NCI-H2227 (cell line): ENCODE measurements around the gene CARD11.
"Not testable (repeated sequence)": the region's sequence is repeated elsewhere in the genome, so short reads cannot be mapped to it uniquely, and the experiment has no call there.

Experiments used
- DNase-seq: peaks from one replicate; lab custom pipeline; 2025; ENCODE audit not compliant: unreplicated experiment; lab: John Stamatoyannopoulos, UW

The CARD11 gene

DNA sequence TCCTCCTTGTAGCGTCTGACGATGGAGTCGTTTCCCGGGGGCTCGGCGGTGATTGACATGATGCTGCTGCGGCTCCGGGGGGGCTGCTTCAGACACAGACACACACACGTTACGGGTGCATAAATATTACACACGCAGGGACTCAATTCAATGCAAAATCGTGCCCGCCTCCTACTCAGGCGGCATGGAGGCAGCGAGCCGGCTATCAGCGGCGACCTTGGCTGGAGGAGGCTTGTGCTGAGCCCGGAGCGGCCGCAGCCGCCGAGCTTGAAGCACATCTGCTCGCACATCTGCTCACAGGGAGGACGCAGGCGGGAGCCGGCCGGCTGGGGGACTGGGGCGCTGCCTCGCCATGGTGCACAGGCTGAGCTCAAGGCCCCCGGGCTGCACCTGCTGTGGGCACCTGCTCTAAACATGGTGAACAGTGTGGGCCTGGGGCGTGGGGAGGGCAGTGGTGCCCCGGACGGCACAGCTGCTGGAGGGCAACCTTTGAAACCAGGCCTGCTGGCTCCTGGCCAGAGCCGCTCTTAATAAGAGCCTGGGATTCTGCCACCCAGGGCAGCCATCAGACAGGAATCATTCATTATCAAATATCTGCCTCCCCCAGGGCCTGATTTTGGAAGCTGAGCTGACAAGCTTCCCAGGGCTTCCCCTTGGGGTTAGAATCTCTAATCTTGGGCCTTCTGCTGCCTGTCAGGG lies 114.9 kb downstream of the CARD11 start:
- peak; percentile 48 for DNase-seq

DNA sequence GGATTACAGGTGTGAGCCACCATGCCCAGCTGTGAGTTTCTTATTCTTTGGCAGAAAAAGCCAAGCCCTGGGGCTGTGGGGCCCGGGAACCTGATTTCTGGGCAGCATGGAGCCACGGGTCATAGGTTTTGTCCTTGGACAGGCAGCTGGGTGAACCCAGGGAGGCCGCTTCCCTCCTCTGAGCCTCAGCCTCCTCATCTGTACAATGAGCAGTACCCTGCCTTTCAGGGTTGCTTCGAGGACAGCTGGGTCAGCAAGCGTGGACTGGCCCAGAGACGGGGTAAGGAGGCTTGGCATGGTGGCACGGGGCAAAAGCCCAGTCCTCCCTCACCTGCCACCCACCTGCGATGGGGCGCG lies 115.4 kb downstream of the CARD11 start:
- DNase-seq = no peak

DNA sequence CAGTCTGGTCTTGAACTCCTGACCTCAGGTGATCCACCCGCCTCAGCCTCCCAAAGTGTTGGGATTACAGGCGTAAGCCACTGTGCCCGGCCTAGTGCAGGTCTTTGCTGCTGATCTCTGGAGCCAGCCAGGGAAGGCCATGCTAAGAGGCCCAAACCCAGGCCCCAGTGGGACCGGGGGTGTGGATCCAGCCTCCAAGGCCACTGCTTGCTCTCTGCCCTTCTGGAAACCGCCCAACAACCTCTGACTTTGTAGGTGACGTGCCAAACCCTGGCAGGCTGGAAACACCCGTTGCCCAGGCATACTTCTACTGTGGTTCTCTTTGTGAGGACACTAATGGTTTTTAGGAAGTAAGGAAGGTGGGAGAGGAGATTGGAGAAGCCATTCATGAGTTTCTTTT lies 116.1 kb downstream of the CARD11 start:
- no peak for DNase-seq

DNA sequence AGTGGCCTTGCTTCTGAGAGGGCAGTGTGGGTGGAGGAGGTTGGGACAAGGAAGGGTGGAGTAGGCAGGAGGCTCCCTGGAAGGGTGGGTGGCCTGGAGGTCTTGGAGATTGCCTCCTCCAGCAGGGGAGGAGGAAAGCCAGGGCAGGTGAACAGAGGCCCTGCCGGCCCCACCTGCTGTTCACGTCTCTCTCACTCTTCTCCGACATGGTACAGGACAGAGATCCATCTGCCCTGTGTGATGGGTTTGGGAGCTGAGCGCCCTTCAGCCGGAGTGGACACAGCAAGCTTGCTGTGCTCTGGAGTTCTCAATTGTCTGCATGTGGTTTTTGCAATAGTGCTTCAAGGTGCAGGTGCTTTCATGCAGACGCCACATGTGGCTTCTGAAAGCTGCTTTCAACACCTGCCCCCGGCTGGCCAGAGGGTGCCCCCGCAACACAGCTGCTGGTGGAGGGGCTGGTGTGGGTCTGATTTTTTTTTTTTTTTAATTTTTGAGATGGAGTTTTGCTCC lies 116.7 kb downstream of the CARD11 start:
- no peak for DNase-seq

DNA sequence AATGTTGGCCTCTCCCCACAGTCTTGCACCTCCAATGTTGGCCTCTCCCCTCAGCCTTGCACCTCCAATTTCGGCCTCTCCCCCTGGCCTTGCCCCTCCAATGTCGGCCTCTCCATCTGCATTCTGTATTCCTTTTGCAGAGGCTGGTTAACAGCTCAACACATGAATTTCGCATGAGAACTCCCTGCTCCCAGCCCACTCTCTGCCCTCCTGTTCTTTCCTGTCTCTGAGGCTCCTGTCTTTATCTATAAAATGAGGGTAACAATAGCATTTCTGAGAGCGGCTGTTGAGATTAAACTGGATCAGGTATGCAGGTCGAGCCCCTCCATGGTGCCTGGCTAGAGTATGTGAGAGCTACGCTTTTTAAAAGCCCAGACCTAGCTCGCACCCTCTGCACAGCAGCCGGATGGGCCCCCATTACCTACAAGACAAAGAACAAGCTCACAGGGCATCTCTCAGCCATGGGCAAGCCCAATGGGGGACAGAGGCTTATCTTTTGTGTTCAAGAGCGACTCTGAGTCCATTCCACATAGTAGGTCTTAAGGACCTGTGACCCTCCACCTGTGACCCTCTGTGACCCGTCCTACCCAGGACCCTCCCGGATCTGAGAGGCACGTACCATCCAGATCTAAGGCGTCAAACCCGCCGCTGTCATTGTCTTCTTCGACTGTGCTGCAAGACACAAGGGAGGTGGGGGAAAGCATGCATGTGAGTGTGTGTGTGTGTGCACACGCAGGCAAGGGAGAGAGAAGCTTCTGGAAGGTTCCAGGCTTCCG lies 117.4 kb downstream of the CARD11 start:
- no peak for DNase-seq

DNA sequence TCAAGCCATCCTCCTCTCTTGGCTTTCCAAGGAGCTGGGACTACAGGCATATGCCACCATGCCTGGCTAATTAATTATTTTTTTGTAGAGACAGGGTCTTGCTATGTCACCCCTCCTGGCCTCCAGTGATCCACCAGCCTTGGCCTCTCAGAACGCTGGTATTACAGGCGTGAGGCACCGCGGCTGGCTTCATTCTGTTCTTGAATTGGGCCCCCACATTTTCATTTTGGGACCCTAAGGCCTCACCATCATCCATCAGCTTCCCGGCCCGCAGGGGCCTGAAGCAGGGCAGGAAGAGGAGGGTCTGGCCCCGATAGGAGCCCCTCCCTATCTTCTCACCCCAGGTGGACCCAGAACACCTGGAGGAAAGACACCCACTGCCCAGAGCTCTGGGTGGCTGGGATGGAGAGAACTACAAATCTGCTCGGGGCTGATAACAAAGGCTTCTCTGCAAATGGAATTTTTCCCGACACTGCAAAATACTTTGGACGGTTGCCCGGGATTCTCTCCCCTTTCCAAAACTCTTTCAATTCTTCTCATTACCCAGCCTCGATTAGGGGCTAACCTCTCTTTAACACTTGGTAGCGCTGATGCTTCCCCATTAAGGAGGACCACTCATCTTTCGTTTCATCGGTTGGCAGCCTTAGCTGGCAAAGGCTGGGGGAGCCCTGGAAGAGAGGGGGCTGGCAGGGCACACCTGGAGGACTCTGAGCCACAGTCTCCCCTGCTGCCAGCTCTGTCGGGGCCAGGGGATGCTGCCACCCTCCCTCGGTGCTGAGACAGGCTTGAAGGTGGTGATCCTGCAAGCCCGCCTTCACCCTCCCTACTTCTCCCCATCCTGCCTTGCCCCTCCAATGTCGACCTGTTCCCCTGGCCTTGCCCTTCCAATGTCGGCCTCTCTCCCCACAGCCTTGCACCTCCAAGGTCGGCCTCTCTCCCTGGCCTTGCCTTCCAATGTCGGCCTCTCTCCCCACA lies 118.5 kb downstream of the CARD11 start:
- no peak for DNase-seq

DNA sequence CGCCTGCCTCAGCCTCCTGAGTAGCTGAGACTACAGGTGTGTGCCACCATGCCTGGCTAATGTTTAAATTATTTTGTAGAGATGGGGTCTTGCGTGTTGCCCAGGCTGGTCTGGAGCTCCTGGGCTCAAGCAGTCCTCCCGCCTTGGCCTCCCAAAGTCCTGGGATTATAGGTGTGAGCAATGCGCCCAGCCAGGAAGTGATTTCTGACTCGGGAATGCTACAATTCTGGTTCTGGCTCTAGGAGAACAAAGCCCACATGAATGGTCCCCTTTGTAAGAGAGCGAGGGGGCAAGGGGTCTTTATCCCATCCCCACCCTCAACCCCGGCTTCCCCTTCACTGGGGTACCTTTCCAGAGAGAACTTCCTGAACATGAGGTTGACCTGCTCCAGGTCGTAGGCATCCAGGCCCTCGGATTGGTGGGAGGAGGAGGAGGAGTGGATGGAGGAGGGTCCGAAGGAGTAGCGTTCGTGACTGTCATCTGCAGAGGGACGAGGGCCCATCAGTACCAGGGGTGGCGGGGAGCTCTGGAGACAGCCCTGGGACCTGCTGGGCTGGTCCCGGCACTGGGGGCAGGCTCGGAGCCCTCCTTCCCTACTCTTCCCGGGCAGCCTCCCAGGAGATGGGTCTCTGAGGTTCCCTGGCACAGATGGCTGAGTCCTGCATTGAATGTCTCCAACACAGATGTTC lies 119.6 kb downstream of the CARD11 start:
- DNase-seq = no peak

DNA sequence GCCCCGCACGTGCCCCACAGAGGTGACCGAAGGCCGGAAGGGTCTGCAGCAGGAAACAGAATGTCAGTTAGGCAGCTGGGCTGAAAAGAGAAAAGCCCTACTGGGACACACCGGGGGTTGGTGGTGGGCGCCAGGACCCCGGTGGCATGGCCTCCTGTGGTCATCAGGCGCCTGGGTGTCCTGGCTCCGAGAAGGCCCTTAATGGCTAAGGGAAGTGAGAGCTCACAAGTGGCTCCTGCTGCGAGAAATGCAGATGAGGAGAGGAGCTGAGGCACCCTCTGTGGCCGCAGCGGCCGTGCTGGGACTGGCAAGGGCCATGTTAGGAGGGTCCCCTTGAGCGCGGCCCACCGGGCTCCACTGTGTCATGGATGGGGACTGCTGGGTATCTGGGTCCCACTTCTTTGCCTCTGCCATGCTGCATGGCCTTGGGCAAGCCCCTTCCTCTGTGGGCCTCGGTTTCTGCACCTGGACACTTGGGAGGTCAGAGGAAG lies 120.3 kb downstream of the CARD11 start:
- no peak for DNase-seq

DNA sequence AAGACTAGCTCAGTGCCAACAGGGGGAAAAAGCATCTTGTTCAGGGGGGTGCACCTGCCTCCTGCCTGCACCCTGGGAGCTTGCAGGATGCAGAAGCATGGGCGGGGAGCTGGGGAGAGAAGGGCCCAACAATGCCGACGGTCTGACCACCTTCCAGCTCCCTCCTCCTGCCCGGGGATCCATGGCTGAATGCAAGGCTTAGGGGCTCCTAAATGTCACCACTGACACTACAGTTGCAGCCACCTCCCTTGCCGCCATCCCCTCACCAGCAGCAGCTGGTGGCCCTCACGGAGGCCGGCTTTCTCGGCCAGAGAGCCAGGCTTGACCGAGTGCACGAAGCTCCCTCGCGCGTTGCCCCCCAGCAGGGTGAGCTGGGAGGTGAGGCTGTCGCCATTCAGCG lies 120.8 kb downstream of the CARD11 start:
- DNase-seq = no peak

DNA sequence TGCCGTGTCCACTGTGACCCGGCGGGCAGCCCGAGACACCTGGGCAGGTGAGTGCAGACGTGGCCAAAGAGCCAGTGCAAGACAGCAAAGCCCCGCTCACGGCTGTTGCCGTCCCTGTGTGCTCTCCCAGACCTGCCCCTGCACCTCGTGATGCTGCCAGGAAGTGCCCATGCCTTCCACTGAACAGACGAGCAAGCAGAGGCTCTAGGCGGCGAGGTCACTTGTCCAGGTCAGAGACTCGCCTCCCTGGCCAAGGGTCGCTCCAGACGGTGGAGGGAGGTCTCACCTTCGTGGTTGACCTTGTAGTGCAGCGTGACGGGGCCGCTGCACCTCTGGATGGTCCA lies 121.3 kb downstream of the CARD11 start:
- DNase-seq = no peak

DNA sequence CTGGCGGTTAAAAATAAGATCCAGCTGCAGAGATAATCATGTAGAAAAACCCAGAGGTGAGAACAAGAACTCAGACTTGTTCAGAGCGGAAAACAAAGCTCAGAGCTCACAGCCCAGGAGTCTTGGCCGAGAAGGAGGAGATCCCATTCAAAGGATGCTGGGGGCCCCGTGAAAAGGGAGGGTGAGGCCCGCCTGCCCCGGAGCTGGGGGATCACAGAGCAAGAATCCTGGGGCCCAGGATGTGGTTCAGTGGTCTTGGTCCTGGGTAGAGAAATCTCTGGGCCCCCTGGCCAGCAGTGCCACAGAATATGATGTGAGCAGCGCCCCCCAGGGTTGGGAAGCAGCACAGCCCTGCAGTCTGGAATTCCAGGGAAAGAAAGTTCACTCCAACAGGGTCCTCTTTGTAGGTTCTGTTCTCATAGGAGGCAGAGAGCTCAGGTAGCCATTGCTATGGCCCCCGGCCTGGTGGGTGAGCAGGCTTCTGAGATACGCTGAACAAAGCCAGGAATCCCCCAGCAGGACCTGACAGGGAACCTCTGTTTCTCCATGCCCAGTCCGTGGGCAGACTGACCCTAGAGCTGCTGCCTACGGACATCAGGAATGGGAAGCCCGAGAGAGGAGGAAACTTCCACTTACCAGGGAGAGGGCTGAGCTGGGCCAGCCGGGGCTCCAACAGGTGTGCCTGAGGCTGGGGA lies 121.9 kb downstream of the CARD11 start:
- no peak for DNase-seq

DNA sequence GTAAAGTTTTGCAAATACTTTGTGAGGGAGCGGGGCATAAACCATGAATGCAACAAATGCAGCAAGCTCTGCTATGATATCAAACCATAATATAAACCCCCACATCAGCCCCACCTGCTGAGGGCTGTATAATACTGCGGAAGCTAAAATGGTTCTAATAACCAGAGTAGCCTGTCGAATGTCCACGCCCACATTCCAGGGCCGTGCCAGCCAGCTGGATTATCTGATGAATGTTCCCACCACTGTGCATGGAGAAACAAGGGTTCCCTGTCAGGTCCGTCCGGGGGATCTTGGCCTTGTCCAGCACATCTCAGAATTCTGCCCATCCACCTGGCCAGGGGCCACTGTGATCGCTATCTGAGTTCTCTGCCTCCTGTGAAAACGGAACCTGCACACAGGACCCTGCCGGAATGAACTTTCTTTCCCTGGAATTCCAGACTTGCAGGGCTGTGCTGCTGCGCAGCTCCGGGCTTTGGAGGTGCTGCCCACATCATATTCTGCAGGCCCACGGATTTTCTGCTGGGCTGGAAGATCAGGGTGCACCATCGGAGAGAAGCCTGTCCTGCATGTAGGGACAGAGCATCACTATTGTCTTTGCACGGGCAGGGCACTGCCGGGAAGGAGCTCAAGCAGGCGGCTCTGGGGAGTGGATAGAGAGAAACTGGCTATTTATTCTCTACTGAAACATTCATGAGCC lies 122.6 kb downstream of the CARD11 start:
- DNase-seq = no peak

DNA sequence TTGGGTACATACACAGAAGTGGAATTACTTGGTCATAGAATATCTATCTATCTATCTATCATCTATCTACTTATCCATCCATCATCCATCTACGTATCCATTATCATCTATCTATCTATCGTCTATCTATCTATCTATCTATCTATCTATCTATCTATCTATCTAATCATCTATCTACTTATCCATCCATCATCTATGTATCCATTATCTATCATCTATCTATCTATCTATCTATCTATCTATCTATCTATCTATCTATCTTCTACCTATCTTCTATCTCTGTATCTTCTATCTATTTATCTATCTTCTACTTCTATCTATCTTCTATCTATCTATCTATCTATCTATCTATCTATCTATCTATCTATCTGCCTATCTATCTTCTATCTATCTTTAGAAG lies 123.2 kb downstream of the CARD11 start:
- DNase-seq = not testable (repeated sequence)

DNA sequence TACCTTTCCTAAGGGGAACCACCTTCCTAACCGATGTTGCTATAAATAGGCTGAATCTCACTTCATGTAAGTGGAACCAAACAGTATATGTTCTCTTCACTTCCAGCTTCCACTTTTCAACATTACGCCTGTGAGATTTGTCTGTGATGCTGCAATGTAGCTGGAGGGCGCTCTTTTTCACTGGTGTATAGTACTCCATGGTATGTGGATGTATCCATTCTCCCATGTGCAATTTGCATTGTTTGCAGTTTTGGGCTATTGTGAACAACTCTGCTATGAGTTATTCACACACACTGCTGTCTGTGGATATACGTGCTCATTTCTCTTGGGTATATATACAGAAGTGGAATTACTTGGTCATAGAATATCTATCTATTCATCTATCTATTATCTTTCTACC lies 123.6 kb downstream of the CARD11 start:
- DNase-seq = no peak

DNA sequence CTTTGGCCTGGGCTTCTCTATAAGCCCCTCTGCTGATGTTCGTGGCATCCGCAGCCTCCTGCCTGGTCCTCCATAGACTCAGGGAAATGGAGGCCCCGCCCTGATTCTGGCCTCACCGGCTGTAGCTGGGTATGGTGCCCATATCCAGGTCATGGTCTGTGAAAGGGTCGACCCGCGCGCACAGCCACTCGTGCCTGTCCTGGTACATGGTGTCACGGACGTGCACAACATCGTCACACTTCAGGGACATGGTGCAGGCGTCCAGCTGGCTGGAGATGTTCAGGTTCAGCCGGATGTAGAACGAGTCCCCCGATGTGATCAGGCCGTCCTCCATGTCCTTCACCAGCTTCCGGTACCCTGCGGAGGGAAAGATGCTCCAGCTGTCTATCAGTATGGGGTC lies 124.4 kb downstream of the CARD11 start:
- no peak for DNase-seq

DNA sequence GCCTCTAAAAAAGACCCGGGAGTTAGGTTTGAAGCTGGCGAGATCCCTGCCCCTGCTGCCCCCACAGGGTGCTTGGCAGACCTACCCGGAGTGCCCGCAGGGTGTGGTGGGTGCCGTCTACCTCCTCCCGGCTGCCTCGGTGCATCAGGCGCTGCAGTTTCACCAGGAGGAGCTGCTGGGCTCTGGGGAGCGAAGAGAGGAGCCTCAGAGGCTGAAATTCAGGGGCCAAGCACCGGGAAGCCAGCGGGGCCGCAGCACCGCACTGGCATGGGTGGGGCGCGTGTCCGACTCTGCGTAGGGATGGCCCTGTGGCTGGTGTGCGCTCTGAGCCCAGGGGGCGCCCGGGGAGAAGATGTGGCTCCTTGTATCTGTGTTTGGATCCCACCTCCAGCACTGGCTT lies 125.3 kb downstream of the CARD11 start:
- no peak for DNase-seq

DNA sequence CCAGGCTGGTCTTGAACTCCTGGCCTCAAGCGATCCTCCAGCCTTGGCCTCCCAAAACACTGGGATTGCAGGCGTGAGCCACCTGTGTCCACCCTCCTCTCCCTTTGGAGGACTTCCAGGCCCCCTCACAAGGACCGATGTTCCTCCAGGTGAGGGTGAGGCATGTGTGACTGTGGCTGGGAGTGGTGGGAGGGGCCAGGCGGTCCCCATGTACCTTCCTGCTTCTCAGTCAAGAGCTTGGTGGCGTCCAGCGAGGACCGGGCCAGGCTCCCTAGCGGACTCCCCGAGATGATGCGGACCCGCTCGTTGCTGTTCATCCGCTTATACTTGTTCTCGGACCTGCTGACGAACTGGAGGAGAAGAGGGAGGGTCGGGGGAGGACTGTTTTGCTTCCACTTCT lies 128.6 kb downstream of the CARD11 start:
- no peak for DNase-seq

DNA sequence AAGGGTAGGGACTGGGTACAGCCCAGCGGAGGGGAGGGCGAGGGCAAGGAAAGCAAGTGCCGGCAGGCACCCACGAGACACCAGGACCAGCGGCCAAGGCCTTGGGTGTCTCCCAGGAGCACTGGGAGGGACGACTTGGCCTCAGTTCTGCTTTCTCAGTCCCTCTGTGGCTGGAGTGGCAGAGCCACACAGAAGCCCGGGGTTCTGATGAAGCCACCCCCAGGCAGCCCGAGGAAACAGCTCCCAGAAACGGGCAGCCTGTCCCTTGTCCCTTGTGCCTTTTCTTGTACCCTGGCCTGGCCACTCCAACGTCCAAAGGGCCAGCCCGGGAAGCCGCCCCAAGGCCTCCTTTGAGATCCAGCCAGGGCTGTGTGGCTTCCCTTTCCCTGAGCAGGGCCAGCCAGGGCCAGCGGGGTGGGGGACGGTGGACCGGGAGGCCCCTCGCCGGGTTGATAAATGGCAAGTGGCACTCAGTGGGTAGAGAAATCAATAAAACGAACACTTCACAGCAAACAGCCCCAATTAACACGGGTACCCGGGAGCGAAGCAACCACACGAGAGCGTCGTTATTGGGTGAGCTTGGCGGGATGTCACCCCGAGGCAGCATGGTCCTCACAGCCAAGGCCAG lies 129.8 kb downstream of the CARD11 start:
- peak; percentile 20 for DNase-seq
